Measurements from ENCODE around the gene P2RX4.

- no peak for TF ChIP-seq CTCF (IDR thresholded peaks at IDR 0.05)
- no peak for TF ChIP-seq POLR2A (IDR thresholded peaks at IDR 0.05)
These were observed 27.6 kb upstream of the P2RX4 start for GRCh38 chr12:121182222-121182893.
